Neural crest cell (in vitro differentiated cells): Measurements from ENCODE around the gene MYH9. TPM values are rescaled to one million over a fixed set of nuclear protein-coding genes. Genes with fewer than 3 reads are reported as not detected.
A peak's percentile ranks its signal among the peaks of the same experiment; 100 is the strongest.

Source experiments
- DNase-seq: peaks from one replicate; pipeline ENCODE4 v3.0.0; 2021; ENCODE audit warnings: low read depth, mixed read lengths, low spot score
- H3K27ac Mint-ChIP-seq: one replicate; pipeline ENCODE4 v1.8.0; 2021; ENCODE audit warnings: mild to moderate bottlenecking, mixed read lengths; ENCODE audit not compliant: unreplicated experiment
- H3K27me3 Mint-ChIP-seq: 2 replicates; pipeline ENCODE4 v1.8.0; 2021; ENCODE audit warnings: low read depth, mild to moderate bottlenecking, mixed read lengths
- H3K36me3 Mint-ChIP-seq: 2 replicates; pipeline ENCODE4 v1.8.0; 2021; ENCODE audit warnings: low read depth, mild to moderate bottlenecking, mixed read lengths
- H3K4me1 Mint-ChIP-seq: 2 replicates; pipeline ENCODE4 v1.8.0; 2021; ENCODE audit warnings: mixed read lengths
- H3K4me3 Mint-ChIP-seq: one replicate; pipeline ENCODE4 v1.8.0; 2021; ENCODE audit warnings: mild to moderate bottlenecking, mixed read lengths
- H3K9me3 Mint-ChIP-seq: 2 replicates; pipeline ENCODE4 v1.8.0; 2021; ENCODE audit warnings: mixed read lengths
- CTCF ChIP-seq: fragments of 200-600 bp; sonication (generic); conservative IDR thresholded peaks from 2 replicates; pipeline ENCODE4 v1.5.0; 2021; ENCODE audit warnings: antibody characterized with exemption, mild to moderate bottlenecking
- total RNA-seq: library from RNA; stranded (reverse); gene quantifications from 2 replicates; pipeline ENCODE4 v1.2.1, GENCODE V29; 2021

MYH9 gene
- total RNA-seq, 1 donor from 2014 or later = 160 TPM

GRCh38 chr22:36323855-36324331, 63.9 kb downstream of the MYH9 start:
- Mint-ChIP-seq H3K27ac (peak overlapping the region; percentile 57), H3K9me3 (no peaks in the 10 kb centered on the region)

GRCh38 chr22:36323182-36323854, 64.4 kb downstream of the MYH9 start:
- H3K36me3 Mint-ChIP-seq = peaks cover 8% of the 10 kb centered on the region
- no peak overlapping the region for H3K4me3 Mint-ChIP-seq
- H3K27ac Mint-ChIP-seq = no peak overlapping the region

More at GRCh38 chr22:36323855-36324331, 63.9 kb downstream of the MYH9 start:
- Mint-ChIP-seq H3K4me1 (peaks cover 17% of the 10 kb centered on the region), H3K27me3 (no peaks in the 10 kb centered on the region), H3K4me3 (no peak overlapping the region), H3K36me3 (peaks cover 8% of the 10 kb centered on the region)
- no peak for TF ChIP-seq CTCF
- DNase-seq = no peak

GRCh38 chr22:36322602-36322915, 65.2 kb downstream of the MYH9 start:
- Mint-ChIP-seq H3K4me1 (peaks cover 5% of the 10 kb centered on the region), H3K4me3 (no peak overlapping the region), H3K36me3 (peaks cover 8% of the 10 kb centered on the region), H3K27ac (no peak overlapping the region), H3K27me3 (no peaks in the 10 kb centered on the region), H3K9me3 (no peaks in the 10 kb centered on the region)
- no peak for DNase-seq
- TF ChIP-seq CTCF = no peak

More at GRCh38 chr22:36323182-36323854, 64.4 kb downstream of the MYH9 start:
- Mint-ChIP-seq H3K27me3 (no peaks in the 10 kb centered on the region), H3K9me3 (no peaks in the 10 kb centered on the region), H3K4me1 (peaks cover 12% of the 10 kb centered on the region)
- no peak for TF ChIP-seq CTCF
- no peak for DNase-seq

GRCh38 chr22:36321797-36322601, 65.8 kb downstream of the MYH9 start:
- TF ChIP-seq CTCF = no peak
- H3K27ac Mint-ChIP-seq = peak overlapping the region; percentile 43
- no peak for DNase-seq
- H3K36me3 Mint-ChIP-seq = peaks cover 7% of the 10 kb centered on the region
- H3K27me3 Mint-ChIP-seq = no peaks in the 10 kb centered on the region
- no peaks in the 10 kb centered on the region for H3K9me3 Mint-ChIP-seq
- H3K4me1 Mint-ChIP-seq = peaks cover 2% of the 10 kb centered on the region
- no peak overlapping the region for H3K4me3 Mint-ChIP-seq

GRCh38 chr22:36320553-36320952, 67.2 kb downstream of the MYH9 start:
- Mint-ChIP-seq H3K4me3 (no peak overlapping the region), H3K36me3 (no peaks in the 10 kb centered on the region), H3K27me3 (no peaks in the 10 kb centered on the region), H3K4me1 (no peaks in the 10 kb centered on the region), H3K27ac (no peak overlapping the region), H3K9me3 (no peaks in the 10 kb centered on the region)
- TF ChIP-seq CTCF = no peak
- no peak for DNase-seq
